Measurements from ENCODE around the gene STAT1. TPM values are rescaled to one million over a fixed set of nuclear protein-coding genes. Genes with fewer than 3 reads are reported as not detected.
A peak's percentile ranks its signal among the peaks of the same experiment; 100 is the strongest.
"Not testable (repeated sequence)": the region's sequence is repeated elsewhere in the genome, so short reads cannot be mapped to it uniquely, and the experiment has no call there.

The STAT1 gene
- total RNA-seq, 2 donors from 2014 or later = 80.7 to 86.4 TPM

- Mint-ChIP-seq H3K27me3 (no peaks in the 10 kb centered on the region), H3K4me1 (peaks cover 38% of the 10 kb centered on the region), H3K36me3 (ENCODE audit: low read depth) (peaks cover 27% of the 10 kb centered on the region), H3K27ac (peak overlapping the region; percentile 84), H3K4me3 (no peak overlapping the region)
- H3K9me3 ChIP-seq (ENCODE audit: control insufficient read depth, low read length, poor library complexity, severe bottlenecking) = no peaks in the 10 kb centered on the region
- ATAC-seq (peak; percentile 26), DNase-seq (no peak)
Measured at GRCh38 chr2:190996947-190997346, 17.0 kb downstream of the STAT1 start.

DNA sequence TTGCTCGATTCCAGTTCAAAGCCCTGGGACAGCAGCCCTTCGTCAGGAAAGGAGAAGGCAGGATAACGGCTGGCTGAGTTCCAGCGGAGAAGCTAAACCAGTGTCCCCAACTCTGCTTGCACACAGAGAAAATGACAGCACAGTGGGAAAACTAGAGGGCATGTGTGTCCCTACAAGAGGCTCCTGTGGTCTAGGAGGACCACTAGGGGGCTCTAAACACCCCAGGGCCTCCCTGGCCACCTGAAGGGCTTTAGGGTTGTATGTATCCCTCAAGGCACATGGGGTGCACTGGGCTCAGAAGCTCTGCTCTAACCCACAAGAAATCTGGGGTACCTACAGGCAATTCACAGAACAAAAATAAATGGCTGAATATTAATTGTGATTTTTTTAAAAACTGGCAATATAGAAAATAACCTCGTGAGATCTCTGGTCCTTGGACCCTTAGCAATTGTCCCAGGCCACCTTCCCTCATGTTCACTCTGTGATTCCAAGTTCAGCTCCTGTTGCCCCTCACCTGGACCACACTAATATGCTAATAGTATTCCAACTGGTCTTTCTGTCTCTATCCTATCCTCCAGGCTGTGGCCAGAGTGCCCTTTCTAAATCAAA is 17.5 kb downstream of the STAT1 start:
- no peaks in the 10 kb centered on the region for H3K9me3 ChIP-seq (ENCODE audit: control insufficient read depth, low read length, poor library complexity, severe bottlenecking)
- Mint-ChIP-seq H3K27me3 (no peaks in the 10 kb centered on the region), H3K4me1 (peaks cover 36% of the 10 kb centered on the region), H3K27ac (peak overlapping the region; percentile 84), H3K36me3 (ENCODE audit: low read depth) (peaks cover 27% of the 10 kb centered on the region), H3K4me3 (no peak overlapping the region)
- DNase-seq = no peak
- peak; percentile 87 for ATAC-seq

DNA sequence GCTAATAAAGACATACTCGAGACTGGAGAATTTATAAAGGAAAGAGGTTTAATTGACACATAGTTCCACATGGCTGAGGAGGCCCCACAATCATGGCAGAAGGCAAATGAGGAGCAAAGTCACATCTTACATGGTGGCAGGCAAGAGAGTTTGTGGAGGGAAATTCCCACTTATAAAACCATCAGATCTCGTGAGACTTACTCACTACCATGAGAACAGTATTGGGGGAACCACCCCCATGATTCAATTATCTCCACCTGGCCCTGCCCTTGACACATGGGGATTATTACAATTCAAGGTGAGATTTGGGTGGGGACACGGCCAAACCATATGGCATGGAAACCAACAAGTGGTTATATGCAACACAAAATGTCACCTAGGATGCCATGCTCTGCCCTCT is 18.7 kb downstream of the STAT1 start:
- not testable (repeated sequence) for H3K27me3 Mint-ChIP-seq; DNase-seq; ATAC-seq; H3K4me3 Mint-ChIP-seq; H3K9me3 ChIP-seq (ENCODE audit: control insufficient read depth, low read length, poor library complexity, severe bottlenecking)
- peak overlapping the region; percentile 84 for H3K27ac Mint-ChIP-seq
- H3K36me3 Mint-ChIP-seq (ENCODE audit: low read depth) = peaks cover 24% of the 10 kb centered on the region
- peaks cover 30% of the 10 kb centered on the region for H3K4me1 Mint-ChIP-seq

GRCh38 chr2:190994148-190994547 is 19.8 kb downstream of the STAT1 start:
- H3K9me3 ChIP-seq (ENCODE audit: control insufficient read depth, low read length, poor library complexity, severe bottlenecking) = no peaks in the 10 kb centered on the region
- no peak for DNase-seq
- no peak overlapping the region for H3K4me3 Mint-ChIP-seq
- H3K27me3 Mint-ChIP-seq = no peaks in the 10 kb centered on the region
- H3K36me3 Mint-ChIP-seq (ENCODE audit: low read depth) = peaks cover 24% of the 10 kb centered on the region
- peak overlapping the region; percentile 82 for H3K27ac Mint-ChIP-seq
- ATAC-seq = no peak
- peaks cover 27% of the 10 kb centered on the region for H3K4me1 Mint-ChIP-seq

DNA sequence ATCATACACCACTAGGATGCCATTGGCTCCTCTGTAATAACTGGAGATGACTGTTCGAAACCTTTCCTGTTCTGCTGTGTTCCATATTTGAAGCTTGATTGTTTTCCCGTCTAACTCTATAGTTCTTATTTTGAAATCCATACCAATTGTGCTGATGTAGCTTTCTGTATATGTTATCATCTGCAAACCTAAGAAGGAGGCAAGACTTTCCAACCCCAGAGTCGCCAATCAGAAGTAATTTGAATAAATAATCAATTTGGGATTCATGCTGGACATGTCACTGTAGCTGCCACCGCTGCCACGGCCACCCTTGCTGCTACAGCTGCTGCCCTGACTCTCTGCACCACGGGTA is 20.7 kb downstream of the STAT1 start:
- Mint-ChIP-seq H3K36me3 (ENCODE audit: low read depth) (peaks cover 24% of the 10 kb centered on the region), H3K4me1 (peaks cover 27% of the 10 kb centered on the region), H3K4me3 (no peak overlapping the region), H3K27ac (peak overlapping the region; percentile 82), H3K27me3 (no peaks in the 10 kb centered on the region)
- DNase-seq (no peak), ATAC-seq (no peak)
- H3K9me3 ChIP-seq (ENCODE audit: control insufficient read depth, low read length, poor library complexity, severe bottlenecking) = no peaks in the 10 kb centered on the region

DNA sequence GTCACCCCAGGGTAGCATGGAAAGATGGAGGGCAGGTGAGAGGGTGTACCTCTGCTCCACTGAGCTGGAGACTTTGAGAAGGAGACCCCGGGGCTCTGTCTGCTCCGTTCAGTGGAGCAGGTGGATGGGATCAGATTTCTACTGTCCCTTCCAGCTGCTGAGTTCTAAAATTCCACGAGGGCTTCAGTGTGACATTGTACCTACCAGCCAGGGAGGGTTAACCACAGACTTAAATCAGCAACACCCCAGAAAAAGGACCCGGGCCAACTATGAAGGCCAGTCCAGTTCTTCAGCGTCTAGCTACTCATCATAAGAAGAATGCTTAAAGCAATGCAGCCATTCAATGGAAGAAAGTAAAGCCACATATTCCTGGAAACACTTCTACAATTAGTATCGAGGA is 23.8 kb downstream of the STAT1 start:
- Mint-ChIP-seq H3K4me3 (no peak overlapping the region), H3K27ac (peak overlapping the region; percentile 54), H3K27me3 (no peaks in the 10 kb centered on the region), H3K4me1 (peaks cover 11% of the 10 kb centered on the region), H3K36me3 (ENCODE audit: low read depth) (peaks cover 13% of the 10 kb centered on the region)
- DNase-seq (no peak), ATAC-seq (no peak)
- H3K9me3 ChIP-seq (ENCODE audit: control insufficient read depth, low read length, poor library complexity, severe bottlenecking) = no peaks in the 10 kb centered on the region

- H3K27ac Mint-ChIP-seq = peak overlapping the region; percentile 54
- H3K4me3 Mint-ChIP-seq = no peak overlapping the region
- peaks cover 5% of the 10 kb centered on the region for H3K36me3 Mint-ChIP-seq (ENCODE audit: low read depth)
- no peaks in the 10 kb centered on the region for H3K9me3 ChIP-seq (ENCODE audit: control insufficient read depth, low read length, poor library complexity, severe bottlenecking)
- H3K4me1 Mint-ChIP-seq = peaks cover 7% of the 10 kb centered on the region
- H3K27me3 Mint-ChIP-seq = no peaks in the 10 kb centered on the region
- no peak for ATAC-seq
- DNase-seq = no peak
Measured at GRCh38 chr2:190988910-190989309, 25.1 kb downstream of the STAT1 start.

DNA sequence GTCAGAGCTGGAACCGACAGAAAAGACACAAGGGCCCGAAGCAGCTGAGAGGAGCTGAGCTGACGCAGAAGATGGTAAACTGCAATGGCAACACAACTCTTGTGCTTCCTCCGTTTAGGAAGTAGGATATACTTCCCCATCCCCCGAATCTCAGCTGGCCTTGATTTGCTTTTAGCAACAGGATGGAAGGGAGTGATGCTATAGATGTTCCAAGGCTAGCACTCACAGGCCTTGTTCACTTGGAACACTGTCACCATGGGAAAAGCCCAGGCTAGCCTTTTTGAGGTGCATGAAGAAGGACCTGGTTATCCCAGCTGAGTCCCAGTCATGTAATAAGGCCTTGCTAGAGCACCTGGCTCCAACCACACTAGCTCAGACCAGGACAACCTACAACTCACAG is 26.0 kb downstream of the STAT1 start:
- Mint-ChIP-seq H3K4me1 (peaks cover 3% of the 10 kb centered on the region), H3K27ac (peak overlapping the region; percentile 47), H3K27me3 (no peaks in the 10 kb centered on the region), H3K36me3 (ENCODE audit: low read depth) (peaks cover 2% of the 10 kb centered on the region), H3K4me3 (no peak overlapping the region)
- no peak for DNase-seq
- no peaks in the 10 kb centered on the region for H3K9me3 ChIP-seq (ENCODE audit: control insufficient read depth, low read length, poor library complexity, severe bottlenecking)
- no peak for ATAC-seq

DNA sequence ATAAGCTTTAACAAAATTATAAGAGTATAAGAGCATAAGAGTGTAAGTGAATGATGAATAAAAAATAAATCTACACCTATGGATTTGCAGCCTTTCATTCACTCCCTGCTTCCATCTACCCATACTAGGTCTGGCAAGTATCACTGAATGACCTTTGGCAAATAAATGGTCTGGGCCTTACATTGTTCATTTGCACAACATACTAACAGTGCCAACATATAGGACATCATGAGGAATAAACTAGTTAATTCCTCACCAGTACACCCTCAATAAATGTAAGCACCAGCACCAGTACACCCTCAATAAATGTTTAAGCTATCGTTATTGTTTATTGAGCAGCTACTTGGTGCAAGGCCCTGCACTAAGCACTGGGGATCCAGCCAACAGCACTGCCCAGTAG is 26.9 kb downstream of the STAT1 start:
- peaks cover 4% of the 10 kb centered on the region for H3K36me3 Mint-ChIP-seq (ENCODE audit: low read depth)
- H3K27ac Mint-ChIP-seq = peak overlapping the region; percentile 47
- H3K4me1 Mint-ChIP-seq = peaks cover 3% of the 10 kb centered on the region
- H3K27me3 Mint-ChIP-seq = no peaks in the 10 kb centered on the region
- DNase-seq = no peak
- ATAC-seq = no peak
- H3K9me3 ChIP-seq (ENCODE audit: control insufficient read depth, low read length, poor library complexity, severe bottlenecking) = no peaks in the 10 kb centered on the region
- H3K4me3 Mint-ChIP-seq = no peak overlapping the region

GRCh38 chr2:190986221-190986953 is 27.6 kb downstream of the STAT1 start:
- Mint-ChIP-seq H3K4me3 (no peak overlapping the region), H3K27ac (peak overlapping the region; percentile 47), H3K36me3 (ENCODE audit: low read depth) (peaks cover 7% of the 10 kb centered on the region), H3K4me1 (peaks cover 5% of the 10 kb centered on the region), H3K27me3 (no peaks in the 10 kb centered on the region)
- DNase-seq = no peak
- no peak for ATAC-seq
- no peaks in the 10 kb centered on the region for H3K9me3 ChIP-seq (ENCODE audit: control insufficient read depth, low read length, poor library complexity, severe bottlenecking)

- Mint-ChIP-seq H3K4me3 (no peak overlapping the region), H3K36me3 (ENCODE audit: low read depth) (peaks cover 14% of the 10 kb centered on the region), H3K27ac (peak overlapping the region; percentile 75), H3K27me3 (no peaks in the 10 kb centered on the region), H3K4me1 (peaks cover 12% of the 10 kb centered on the region)
- no peaks in the 10 kb centered on the region for H3K9me3 ChIP-seq (ENCODE audit: control insufficient read depth, low read length, poor library complexity, severe bottlenecking)
- no peak for ATAC-seq
- no peak for DNase-seq
Measured at GRCh38 chr2:190984595-190984994, 29.4 kb downstream of the STAT1 start.

GRCh38 chr2:190982262-190983034 is 31.5 kb downstream of the STAT1 start:
- Mint-ChIP-seq H3K27me3 (no peaks in the 10 kb centered on the region), H3K36me3 (ENCODE audit: low read depth) (peaks cover 17% of the 10 kb centered on the region), H3K27ac (peak overlapping the region; percentile 96), H3K4me1 (peaks cover 14% of the 10 kb centered on the region), H3K4me3 (no peak overlapping the region)
- DNase-seq = no peak
- no peaks in the 10 kb centered on the region for H3K9me3 ChIP-seq (ENCODE audit: control insufficient read depth, low read length, poor library complexity, severe bottlenecking)
- no peak for ATAC-seq

GRCh38 chr2:190981733-190982132 is 32.2 kb downstream of the STAT1 start:
- Mint-ChIP-seq H3K27ac (peak overlapping the region; percentile 96), H3K36me3 (ENCODE audit: low read depth) (peaks cover 17% of the 10 kb centered on the region), H3K27me3 (no peaks in the 10 kb centered on the region), H3K4me1 (peaks cover 14% of the 10 kb centered on the region), H3K4me3 (no peak overlapping the region)
- DNase-seq (no peak), ATAC-seq (no peak)
- H3K9me3 ChIP-seq (ENCODE audit: control insufficient read depth, low read length, poor library complexity, severe bottlenecking) = no peaks in the 10 kb centered on the region

Data from T-helper 17 cell (primary cell).